Measurements from ENCODE around the gene AK5.

The AK5 gene

GRCh38 chr1:77579547-77579946, 297.7 kb downstream of the AK5 start:
- ChIA-PET POLR2A (no interaction called here), CTCF (interaction anchor here (1.2 to 1.8 kb wide), 5 partner anchors 9 to 104 kb away, joined by 3 to 5 read pairs (median 3); no protein-coding TSS in a partner anchor)
- DNase-seq (ENCODE audit: low read depth, low spot score): no peak
- no peak overlapping the region for H3K4me3 ChIP-seq (ENCODE audit: low read depth, low read length)
- TF ChIP-seq, protein P1, sequence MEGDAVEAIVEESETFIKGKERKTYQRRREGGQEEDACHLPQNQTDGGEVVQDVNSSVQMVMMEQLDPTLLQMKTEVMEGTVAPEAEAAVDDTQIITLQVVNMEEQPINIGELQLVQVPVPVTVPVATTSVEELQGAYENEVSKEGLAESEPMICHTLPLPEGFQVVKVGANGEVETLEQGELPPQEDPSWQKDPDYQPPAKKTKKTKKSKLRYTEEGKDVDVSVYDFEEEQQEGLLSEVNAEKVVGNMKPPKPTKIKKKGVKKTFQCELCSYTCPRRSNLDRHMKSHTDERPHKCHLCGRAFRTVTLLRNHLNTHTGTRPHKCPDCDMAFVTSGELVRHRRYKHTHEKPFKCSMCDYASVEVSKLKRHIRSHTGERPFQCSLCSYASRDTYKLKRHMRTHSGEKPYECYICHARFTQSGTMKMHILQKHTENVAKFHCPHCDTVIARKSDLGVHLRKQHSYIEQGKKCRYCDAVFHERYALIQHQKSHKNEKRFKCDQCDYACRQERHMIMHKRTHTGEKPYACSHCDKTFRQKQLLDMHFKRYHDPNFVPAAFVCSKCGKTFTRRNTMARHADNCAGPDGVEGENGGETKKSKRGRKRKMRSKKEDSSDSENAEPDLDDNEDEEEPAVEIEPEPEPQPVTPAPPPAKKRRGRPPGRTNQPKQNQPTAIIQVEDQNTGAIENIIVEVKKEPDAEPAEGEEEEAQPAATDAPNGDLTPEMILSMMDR (IDR thresholded peaks at IDR 0.05; ENCODE audit: insufficient read depth, low read length, missing control alignments): no peak

- ChIA-PET POLR2A (no interaction called here), CTCF (no interaction called here)
Measured at GRCh38 chr1:77582905-77583304, 301.1 kb downstream of the AK5 start.

GRCh38 chr1:77583483-77583882, 301.7 kb downstream of the AK5 start:
- POLR2A ChIA-PET: no interaction called here
- no peak overlapping the region for H3K4me3 ChIP-seq (ENCODE audit: low read depth, low read length)
- DNase-seq (ENCODE audit: low read depth, low spot score): no peak
- TF ChIP-seq, protein P1 (IDR thresholded peaks at IDR 0.05; ENCODE audit: insufficient read depth, low read length, missing control alignments): no peak
- CTCF ChIA-PET: no interaction called here

More at GRCh38 chr1:77582905-77583304, 301.1 kb downstream of the AK5 start:
- DNase-seq (ENCODE audit: low read depth, low spot score): no peak
- TF ChIP-seq, protein P1 (IDR thresholded peaks at IDR 0.05; ENCODE audit: insufficient read depth, low read length, missing control alignments): no peak
- H3K4me3 ChIP-seq (ENCODE audit: low read depth, low read length): no peak overlapping the region

- ChIA-PET CTCF (interaction anchor here (1.4 kb wide), 1 partner anchor 13 kb away, joined by 3 read pairs; no protein-coding TSS in a partner anchor), POLR2A (no interaction called here)
- TF ChIP-seq, protein P1 (IDR thresholded peaks at IDR 0.05; ENCODE audit: insufficient read depth, low read length, missing control alignments): no peak
Measured at GRCh38 chr1:77584884-77585283, 303.1 kb downstream of the AK5 start.

DNA sequence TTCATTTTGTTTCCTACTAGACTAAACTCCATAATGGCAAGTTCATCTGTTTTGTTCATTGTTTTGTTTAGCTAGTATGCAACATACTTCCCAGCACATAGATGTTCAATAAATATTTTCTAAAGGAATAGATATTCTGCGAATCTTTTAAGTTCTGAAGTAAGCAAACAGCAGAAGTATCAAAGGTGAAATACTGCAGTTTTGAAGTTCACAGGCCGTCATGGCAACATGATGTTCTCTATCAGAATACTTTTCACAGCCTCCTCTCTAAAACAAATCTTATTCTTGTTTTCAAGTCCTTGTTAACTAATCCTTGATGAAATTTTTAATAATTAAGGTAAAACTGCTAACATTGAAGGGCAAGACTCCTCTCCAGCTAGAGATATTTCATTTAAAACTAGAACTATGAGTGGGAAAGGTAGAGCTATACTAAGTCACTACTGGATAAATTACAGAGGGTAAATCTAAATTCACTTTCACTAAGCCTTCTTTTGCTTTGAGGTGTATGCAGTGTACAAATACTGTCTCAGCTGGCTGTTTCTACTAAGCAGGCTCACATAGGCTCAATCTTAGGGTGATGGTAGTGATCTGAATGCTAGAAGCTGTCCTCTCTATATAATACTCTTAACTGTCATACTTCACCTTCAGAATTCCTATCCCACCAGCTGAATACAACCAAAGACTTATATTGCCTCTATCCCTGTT, 303.9 kb downstream of the AK5 start:
- TF ChIP-seq, protein P1 (IDR thresholded peaks at IDR 0.05; ENCODE audit: insufficient read depth, low read length, missing control alignments): no peak
- ChIA-PET CTCF (interaction anchor here (0.7 to 1.4 kb wide), 5 partner anchors 8 to 95 kb away, joined by 3 read pairs; no protein-coding TSS in a partner anchor), POLR2A (no interaction called here)
- DNase-seq (ENCODE audit: low read depth, low spot score): no peak
- H3K4me3 ChIP-seq (ENCODE audit: low read depth, low read length): no peak overlapping the region

More at GRCh38 chr1:77584884-77585283, 303.1 kb downstream of the AK5 start:
- no peak overlapping the region for H3K4me3 ChIP-seq (ENCODE audit: low read depth, low read length)
- no peak for DNase-seq (ENCODE audit: low read depth, low spot score)

DNA sequence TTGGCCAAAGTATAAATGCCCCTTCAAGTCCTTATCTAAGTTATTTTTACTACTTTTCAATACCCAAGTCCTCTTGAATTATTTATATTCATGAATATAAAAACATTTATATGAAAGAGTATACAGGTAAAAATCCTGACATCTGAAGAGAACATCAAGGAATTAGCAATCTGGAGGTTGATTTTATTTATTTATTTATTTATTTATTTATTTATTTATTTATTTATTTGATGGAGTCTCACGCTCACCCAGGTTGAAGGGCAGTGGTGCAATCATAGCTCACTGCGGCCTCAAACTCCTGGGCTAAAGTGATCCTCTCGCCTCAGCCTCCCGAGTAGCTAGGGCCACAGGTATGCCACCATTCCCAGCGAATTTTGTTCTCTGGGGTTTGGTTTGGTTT, 307.4 kb downstream of the AK5 start:
- ChIA-PET POLR2A (no interaction called here), CTCF (interaction anchor here (1.5 kb wide), 1 partner anchor 13 kb away, joined by 3 read pairs; no protein-coding TSS in a partner anchor)
- no peak for DNase-seq (ENCODE audit: low read depth, low spot score)
- H3K4me3 ChIP-seq (ENCODE audit: low read depth, low read length): no peak overlapping the region
- TF ChIP-seq, protein P1 (IDR thresholded peaks at IDR 0.05; ENCODE audit: insufficient read depth, low read length, missing control alignments): no peak
